Naive thymus-derived CD8-positive, alpha-beta T cell (primary cell): ENCODE measurements around the gene RGS5. TPM values are rescaled to one million over a fixed set of nuclear protein-coding genes. Genes with fewer than 3 reads are reported as not detected.

Source experiments
- ATAC-seq, 2 donors: fragments of 150-1000 bp; cut with Tn5 transposase in 1 of 2; sonication (Bioruptor Pico), chemical (Tn5 transposase) in 1 of 2; 1 replicate in 1 of 2; 2 replicates in 1 of 2; pipeline ENCODE4 v1.10.0; 2021; ENCODE audit warnings: mild to moderate bottlenecking in 2 of 2, moderate library complexity in 2 of 2
- POLR2A ChIA-PET: fragments of 350-600 bp; sonication (Branson Sonifier 250); formaldehyde crosslinking; loops from one replicate; lab custom pipeline; 2021; ENCODE audit warnings: antibody characterized with exemption; lab: Charles Lee
- DNase-seq, 10 donors: peaks; one replicate each; pipeline versions ENCODE4 v3.0.0 to v3.0.0-alpha.2; 2020 to 2022
- H3K27ac Mint-ChIP-seq, 10 donors: one replicate each; pipeline ENCODE4 v1.8.0; 2020 to 2022; ENCODE audit warnings: mild to moderate bottlenecking in 10 of 10, mixed read lengths in 10 of 10, moderate library complexity in 4 of 10, inconsistent platforms in 1 of 10
- H3K27me3 Mint-ChIP-seq, 5 donors: one replicate each; pipeline ENCODE4 v1.8.0; 2021 to 2022; ENCODE audit warnings: mixed read lengths in 5 of 5
- H3K36me3 Mint-ChIP-seq, 3 donors: one replicate each; pipeline ENCODE4 v1.8.0; 2020 to 2022; ENCODE audit warnings: mixed read lengths in 3 of 3, mild to moderate bottlenecking in 2 of 3, inconsistent platforms in 1 of 3
- H3K4me1 Mint-ChIP-seq, 4 donors: one replicate each; pipeline ENCODE4 v1.8.0; 2021 to 2022; ENCODE audit warnings: mixed read lengths in 4 of 4
- H3K4me3 Mint-ChIP-seq, 10 donors: one replicate each; pipeline ENCODE4 v1.8.0; 2020 to 2022; ENCODE audit warnings: mild to moderate bottlenecking in 10 of 10, mixed read lengths in 10 of 10, moderate library complexity in 6 of 10, inconsistent platforms in 1 of 10
- H3K9me3 Mint-ChIP-seq, 9 donors: one replicate each; pipeline ENCODE4 v1.8.0; 2020 to 2022; ENCODE audit warnings: mixed read lengths in 9 of 9, mild to moderate bottlenecking in 3 of 9, inconsistent platforms in 1 of 9, moderate library complexity in 1 of 9
- polyA plus RNA-seq, 3 donors: library from polyadenylated mRNA; unstranded; fragments of 300-500 nt; fragmentation: Illumina TruSeq; gene quantifications; one replicate each; pipeline ENCODE4 v1.2.3, GENCODE V29; 2021
- total RNA-seq, 8 experiments: library from RNA in 2 of 8; stranded (reverse) in 2 of 8; gene quantifications; one replicate each; pipeline ENCODE4 v1.2.3 and lab custom pipeline; 2021 to 2026

Gene RGS5
- total and polyA plus RNA-seq, 5 experiments from 2014 or later = 0.77 to 3.8 (median 1.6) TPM

GRCh38 chr1:163162381-163162914 is 40.3 kb downstream of the RGS5 start:
- Mint-ChIP-seq H3K27me3 (no peaks in the 10 kb centered on the region), H3K4me1 (no peaks in the 10 kb centered on the region), H3K36me3 (peaks cover 6 to 16% (median 15%) of the 10 kb centered on the region in 3 donors), H3K27ac (no peak overlapping the region), H3K9me3 (peaks cover 0 to 10% (median 7%) of the 10 kb centered on the region in 9 donors), H3K4me3 (no peak overlapping the region)
- POLR2A ChIA-PET = no interaction called here
- ATAC-seq (no peak), DNase-seq (no peak)

GRCh38 chr1:163161841-163162240 is 40.9 kb downstream of the RGS5 start:
- POLR2A ChIA-PET = no interaction called here
- no peaks in the 10 kb centered on the region for H3K27me3 Mint-ChIP-seq

GRCh38 chr1:163161337-163161736 is 41.4 kb downstream of the RGS5 start:
- Mint-ChIP-seq H3K4me3 (no peak overlapping the region), H3K27me3 (no peaks in the 10 kb centered on the region), H3K36me3 (peaks cover 6 to 16% (median 15%) of the 10 kb centered on the region in 3 donors), H3K4me1 (no peaks in the 10 kb centered on the region), H3K9me3 (peaks cover 0 to 10% (median 7%) of the 10 kb centered on the region in 9 donors), H3K27ac (no peak overlapping the region)
- no peak for ATAC-seq
- no peak for DNase-seq
- POLR2A ChIA-PET = no interaction called here

More at GRCh38 chr1:163161841-163162240, 40.9 kb downstream of the RGS5 start:
- H3K36me3 Mint-ChIP-seq = peaks cover 6 to 16% (median 15%) of the 10 kb centered on the region in 3 donors
- no peak for ATAC-seq
- H3K4me3 Mint-ChIP-seq = no peak overlapping the region
- DNase-seq = no peak
- no peak overlapping the region for H3K27ac Mint-ChIP-seq
- no peaks in the 10 kb centered on the region for H3K4me1 Mint-ChIP-seq
- H3K9me3 Mint-ChIP-seq = peaks cover 0 to 10% (median 7%) of the 10 kb centered on the region in 9 donors

- DNase-seq (no peak), ATAC-seq (no peak)
- H3K27ac Mint-ChIP-seq = no peak overlapping the region
- H3K36me3 Mint-ChIP-seq = peaks cover 8 to 17% (median 11%) of the 10 kb centered on the region in 3 donors
- peaks cover 0 to 10% (median 7%) of the 10 kb centered on the region in 9 donors for H3K9me3 Mint-ChIP-seq
- no peaks in the 10 kb centered on the region for H3K4me1 Mint-ChIP-seq
- POLR2A ChIA-PET = no interaction called here
- H3K4me3 Mint-ChIP-seq = no peak overlapping the region
- H3K27me3 Mint-ChIP-seq = peaks cover 0 to 4% (median 0%) of the 10 kb centered on the region in 5 donors
Measured at GRCh38 chr1:163155606-163156005, 47.1 kb downstream of the RGS5 start.

GRCh38 chr1:163148911-163149310 is 53.8 kb downstream of the RGS5 start:
- POLR2A ChIA-PET = no interaction called here
- Mint-ChIP-seq H3K27ac (no peak overlapping the region), H3K4me1 (no peaks in the 10 kb centered on the region), H3K27me3 (no peaks in the 10 kb centered on the region), H3K9me3 (no peaks in the 10 kb centered on the region), H3K36me3 (peaks cover 0 to 11% (median 4%) of the 10 kb centered on the region in 3 donors), H3K4me3 (no peak overlapping the region)
- DNase-seq (no peak), ATAC-seq (no peak)

GRCh38 chr1:163147019-163147418 is 55.7 kb downstream of the RGS5 start:
- Mint-ChIP-seq H3K27me3 (peaks cover 0 to 2% (median 0%) of the 10 kb centered on the region in 5 donors), H3K9me3 (no peaks in the 10 kb centered on the region), H3K27ac (no peak overlapping the region), H3K4me3 (no peak overlapping the region), H3K36me3 (peaks cover 0 to 8% (median 4%) of the 10 kb centered on the region in 3 donors), H3K4me1 (no peaks in the 10 kb centered on the region)
- POLR2A ChIA-PET = no interaction called here
- DNase-seq = no peak
- ATAC-seq = no peak

- POLR2A ChIA-PET = no interaction called here
- Mint-ChIP-seq H3K4me1 (no peaks in the 10 kb centered on the region), H3K36me3 (no peaks in the 10 kb centered on the region), H3K27me3 (peaks cover 0 to 2% (median 0%) of the 10 kb centered on the region in 5 donors), H3K4me3 (no peak overlapping the region), H3K9me3 (no peaks in the 10 kb centered on the region), H3K27ac (no peak overlapping the region)
- ATAC-seq (no peak), DNase-seq (no peak)
Measured at GRCh38 chr1:163145435-163145834, 57.3 kb downstream of the RGS5 start.

GRCh38 chr1:163144418-163144817 is 58.3 kb downstream of the RGS5 start:
- Mint-ChIP-seq H3K4me1 (no peaks in the 10 kb centered on the region), H3K9me3 (no peaks in the 10 kb centered on the region), H3K4me3 (no peak overlapping the region), H3K27me3 (peaks cover 0 to 2% (median 0%) of the 10 kb centered on the region in 5 donors), H3K36me3 (no peaks in the 10 kb centered on the region), H3K27ac (peak overlapping the region in 1 of 10 donors; percentile 20)
- ATAC-seq = no peak
- no peak for DNase-seq
- POLR2A ChIA-PET = no interaction called here

- Mint-ChIP-seq H3K36me3 (no peaks in the 10 kb centered on the region), H3K4me1 (no peaks in the 10 kb centered on the region), H3K27ac (no peak overlapping the region), H3K27me3 (peaks cover 0 to 4% (median 0%) of the 10 kb centered on the region in 5 donors), H3K4me3 (no peak overlapping the region), H3K9me3 (no peaks in the 10 kb centered on the region)
- POLR2A ChIA-PET = no interaction called here
- DNase-seq = no peak
- no peak for ATAC-seq
Measured at GRCh38 chr1:163142152-163142551, 60.6 kb downstream of the RGS5 start.

- H3K9me3 Mint-ChIP-seq = no peaks in the 10 kb centered on the region
- no peaks in the 10 kb centered on the region for H3K4me1 Mint-ChIP-seq
- POLR2A ChIA-PET = no interaction called here
- no peak overlapping the region for H3K27ac Mint-ChIP-seq
- no peak overlapping the region for H3K4me3 Mint-ChIP-seq
- H3K27me3 Mint-ChIP-seq = peaks cover 0 to 9% (median under 1%) of the 10 kb centered on the region in 5 donors
- ATAC-seq = no peak
- no peak for DNase-seq
- no peaks in the 10 kb centered on the region for H3K36me3 Mint-ChIP-seq
Measured at GRCh38 chr1:163141556-163141955, 61.2 kb downstream of the RGS5 start.

- Mint-ChIP-seq H3K4me1 (no peaks in the 10 kb centered on the region), H3K27ac (no peak overlapping the region), H3K4me3 (no peak overlapping the region), H3K27me3 (peaks cover 0 to 15% (median 5%) of the 10 kb centered on the region in 5 donors), H3K36me3 (no peaks in the 10 kb centered on the region), H3K9me3 (no peaks in the 10 kb centered on the region)
- DNase-seq (no peak), ATAC-seq (no peak)
- POLR2A ChIA-PET = no interaction called here
Measured at GRCh38 chr1:163137556-163138265, 65.0 kb downstream of the RGS5 start.

GRCh38 chr1:163131981-163132380 is 70.7 kb downstream of the RGS5 start:
- POLR2A ChIA-PET = no interaction called here
- DNase-seq = no peak
- H3K27me3 Mint-ChIP-seq = peaks cover 0 to 19% (median 6%) of the 10 kb centered on the region in 5 donors
- H3K4me3 Mint-ChIP-seq = no peak overlapping the region
- H3K36me3 Mint-ChIP-seq = no peaks in the 10 kb centered on the region
- H3K4me1 Mint-ChIP-seq = no peaks in the 10 kb centered on the region
- H3K9me3 Mint-ChIP-seq = no peaks in the 10 kb centered on the region
- no peak overlapping the region for H3K27ac Mint-ChIP-seq
- ATAC-seq = no peak

- H3K9me3 Mint-ChIP-seq = no peaks in the 10 kb centered on the region
- H3K4me3 Mint-ChIP-seq = no peak overlapping the region
- H3K27me3 Mint-ChIP-seq = peaks cover 2 to 22% (median 5%) of the 10 kb centered on the region in 5 donors
- H3K4me1 Mint-ChIP-seq = no peaks in the 10 kb centered on the region
- POLR2A ChIA-PET = no interaction called here
- no peak overlapping the region for H3K27ac Mint-ChIP-seq
- H3K36me3 Mint-ChIP-seq = no peaks in the 10 kb centered on the region
- ATAC-seq (no peak), DNase-seq (no peak)
Measured at GRCh38 chr1:163130225-163130856, 72.4 kb downstream of the RGS5 start.
